IPS-18a (cell line): Measurements from ENCODE around the gene TEKT4.
A peak's percentile ranks its signal among the peaks of the same experiment; 100 is the strongest.
"Not testable (repeated sequence)": the region's sequence is repeated elsewhere in the genome, so short reads cannot be mapped to it uniquely, and the experiment has no call there.

Experiments
- H3K27ac ChIP-seq: one replicate; pipeline ENCODE4 v1.5.1; 2013; ENCODE audit warnings: low read length
- H3K27me3 ChIP-seq: one replicate; pipeline ENCODE4 v1.6.1; 2013; ENCODE audit warnings: mild to moderate bottlenecking, low read length; ENCODE audit not compliant: control insufficient read depth, insufficient read depth
- H3K36me3 ChIP-seq: one replicate; pipeline ENCODE4 v1.6.1; 2013; ENCODE audit warnings: low read depth, low read length; ENCODE audit not compliant: control insufficient read depth
- H3K4me1 ChIP-seq: one replicate; pipeline ENCODE4 v1.6.1; 2013; ENCODE audit warnings: low read depth, low read length; ENCODE audit not compliant: control insufficient read depth
- H3K4me3 ChIP-seq: one replicate; pipeline ENCODE4 v1.5.1; 2013; ENCODE audit warnings: low read length
- H3K9ac ChIP-seq: one replicate; pipeline ENCODE4 v1.6.1; 2013; ENCODE audit warnings: mild to moderate bottlenecking, low read length, moderate library complexity
- H3K9me3 ChIP-seq: one replicate; pipeline ENCODE4 v1.6.1; 2013; ENCODE audit warnings: low read depth, low read length; ENCODE audit not compliant: control insufficient read depth

The TEKT4 gene

GRCh38 chr2:94871226-94872087, at the start of gene TEKT4:
Gene TEKT4 (plus strand): TSS chr2:94871430. CDS start chr2:94871580, 150 bp downstream.
- peaks cover 34% of the 10 kb centered on the region for H3K27me3 ChIP-seq
- H3K9me3 ChIP-seq, result no peaks in the 10 kb centered on the region
- H3K27ac ChIP-seq, result no peak within 1 kb of the TSS
- H3K36me3 ChIP-seq, result no peaks in the 10 kb centered on the region
- peak within 1 kb of the TSS; percentile 48 for H3K4me3 ChIP-seq
- no peak within 1 kb of the TSS for H3K9ac ChIP-seq
- H3K4me1 ChIP-seq, result no peaks in the 10 kb centered on the region

GRCh38 chr2:94839224-94839623, 32.0 kb upstream of the TEKT4 start:
- not testable (repeated sequence) for H3K36me3 ChIP-seq, H3K4me1 ChIP-seq, H3K9ac ChIP-seq, H3K27me3 ChIP-seq, H3K4me3 ChIP-seq, H3K27ac ChIP-seq, H3K9me3 ChIP-seq

DNA sequence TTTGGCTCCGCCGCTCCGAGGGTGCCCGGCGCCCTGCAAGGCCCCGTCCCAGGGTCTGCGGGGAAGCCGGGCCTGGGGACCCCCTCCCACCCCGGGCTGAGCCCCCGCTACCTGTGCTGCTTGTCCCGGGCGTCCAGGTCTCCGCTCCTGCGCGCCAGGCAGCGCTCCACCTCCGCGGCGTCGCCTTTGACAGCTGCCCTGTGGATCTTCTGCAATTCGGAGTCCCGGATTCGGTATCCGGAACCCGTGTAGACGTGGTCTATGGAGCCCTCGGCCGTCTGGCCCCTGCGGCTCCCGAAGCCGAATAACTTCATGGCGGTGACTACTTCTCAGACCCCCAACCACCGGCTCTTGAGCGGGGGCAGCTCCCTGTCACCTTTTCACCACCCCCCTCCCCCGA, 14.4 kb upstream of the TEKT4 start:
- H3K4me1 ChIP-seq, H3K9me3 ChIP-seq, H3K36me3 ChIP-seq, H3K27ac ChIP-seq, H3K9ac ChIP-seq: not testable (repeated sequence)
- Histone ChIP-seq H3K4me3 (peak overlapping the region; percentile 24), H3K27me3 (peaks cover 43% of the 10 kb centered on the region)

DNA sequence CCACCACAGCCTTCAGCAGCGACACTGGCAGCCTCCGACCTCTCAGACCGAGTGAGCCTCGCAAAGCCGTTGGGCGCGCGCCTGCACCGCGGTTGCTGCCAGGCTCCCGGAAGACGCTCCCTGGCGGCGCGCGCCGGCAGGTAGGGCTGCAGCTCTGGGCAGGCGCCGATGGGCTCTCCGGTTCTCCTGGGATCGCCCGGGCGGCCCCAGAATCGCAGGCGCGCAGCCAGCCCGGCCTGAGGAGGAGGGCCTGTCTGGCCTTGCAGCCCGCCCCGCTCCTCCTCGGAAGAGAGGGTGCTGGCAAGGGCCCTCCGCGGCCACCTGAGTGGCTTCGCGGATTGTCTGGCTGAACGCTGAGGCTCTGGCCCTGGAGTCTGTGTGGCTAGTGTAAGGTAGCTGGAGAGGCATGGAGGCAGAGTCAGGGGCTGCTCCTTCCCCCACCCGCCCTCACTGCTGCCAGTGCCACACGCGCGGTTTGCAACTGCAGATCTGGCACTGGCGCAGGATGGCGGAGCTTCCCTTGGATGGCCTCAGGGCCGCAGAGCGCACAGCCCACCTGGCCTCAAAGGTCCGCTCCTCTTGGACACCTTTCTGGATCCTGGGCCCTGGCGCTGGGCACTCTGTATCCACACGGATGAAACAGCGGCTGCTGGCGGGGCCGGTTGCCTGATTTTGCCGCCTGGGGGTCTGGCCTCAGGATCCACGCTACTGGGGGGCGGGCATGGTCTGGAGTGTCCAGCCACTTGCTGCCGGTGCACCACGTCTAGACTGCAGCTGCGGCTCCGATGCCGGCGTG, 13.7 kb upstream of the TEKT4 start:
- H3K27ac ChIP-seq, H3K36me3 ChIP-seq, H3K4me1 ChIP-seq, H3K9ac ChIP-seq, H3K9me3 ChIP-seq: not testable (repeated sequence)
- Histone ChIP-seq H3K27me3 (peaks cover 50% of the 10 kb centered on the region), H3K4me3 (peak overlapping the region; percentile 24)

DNA sequence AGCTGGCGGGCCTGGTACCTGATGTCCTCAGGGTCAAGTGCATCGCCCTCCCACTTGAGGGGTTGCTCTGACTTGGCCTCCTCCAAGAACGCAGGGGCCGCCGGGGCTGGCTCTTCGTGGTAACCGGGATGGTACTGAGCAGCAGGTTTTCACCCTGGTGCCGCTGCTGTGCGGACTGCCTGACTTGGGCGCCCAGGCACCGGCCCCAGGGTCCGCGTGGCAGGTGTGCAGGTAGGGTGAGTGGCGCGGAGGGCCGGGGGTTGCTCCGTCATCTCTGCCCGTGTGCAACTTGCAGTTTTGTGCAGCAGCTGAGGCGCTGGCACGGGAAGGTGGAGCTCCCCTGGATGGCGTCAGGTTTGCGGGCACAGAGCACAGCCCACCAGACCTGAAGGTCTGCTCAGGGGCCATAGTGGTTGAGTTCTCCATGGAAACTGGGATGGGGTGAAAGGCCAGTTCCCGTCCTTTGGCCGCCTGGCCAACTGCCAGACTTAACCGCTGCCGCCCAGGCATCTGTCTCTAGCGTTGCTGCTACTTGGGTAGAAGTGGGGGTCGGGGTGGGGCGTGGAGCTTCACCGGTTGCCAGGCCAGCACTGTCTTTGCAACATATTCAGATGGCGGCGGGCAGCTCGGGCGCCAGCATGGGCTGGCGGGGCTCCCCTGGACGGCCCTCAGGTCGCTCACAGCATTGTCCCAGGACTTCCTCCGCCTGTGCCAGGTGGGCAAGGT, 12.9 kb upstream of the TEKT4 start:
- H3K9me3 ChIP-seq, H3K4me1 ChIP-seq, H3K4me3 ChIP-seq, H3K9ac ChIP-seq, H3K27ac ChIP-seq, H3K36me3 ChIP-seq: not testable (repeated sequence)
- peaks cover 57% of the 10 kb centered on the region for H3K27me3 ChIP-seq

- Histone ChIP-seq H3K36me3 (no peaks in the 10 kb centered on the region), H3K27ac (no peak overlapping the region), H3K4me3 (peak overlapping the region; percentile 57), H3K27me3 (peaks cover 76% of the 10 kb centered on the region), H3K9me3 (no peaks in the 10 kb centered on the region), H3K4me1 (no peaks in the 10 kb centered on the region), H3K9ac (no peak overlapping the region)
These were observed 9.7 kb upstream of the TEKT4 start for GRCh38 chr2:94861308-94862152.

DNA sequence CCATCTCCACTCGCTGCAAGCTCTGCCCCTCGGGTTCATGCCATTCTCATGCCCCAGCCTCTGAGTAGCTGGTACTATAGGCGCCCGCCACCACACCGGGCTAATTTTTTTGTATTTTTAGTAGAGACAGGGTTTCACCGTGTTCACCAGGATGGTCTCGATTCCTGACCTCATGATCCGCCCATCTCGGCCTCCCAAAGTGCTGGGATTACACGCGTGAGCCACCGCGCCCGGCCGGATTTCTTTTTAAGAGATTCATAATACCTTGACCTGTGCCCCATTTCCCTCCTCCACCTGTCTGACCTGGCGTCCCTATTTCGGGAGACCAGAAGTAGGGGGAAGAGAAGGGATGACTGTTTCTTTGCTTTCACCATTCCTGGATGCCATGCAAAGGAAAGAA, 8.3 kb upstream of the TEKT4 start:
- not testable (repeated sequence) for H3K9ac ChIP-seq

GRCh38 chr2:94869131-94869530, 2.1 kb upstream of the TEKT4 start:
- Histone ChIP-seq H3K36me3 (no peaks in the 10 kb centered on the region), H3K27me3 (peaks cover 48% of the 10 kb centered on the region), H3K4me1 (no peaks in the 10 kb centered on the region), H3K4me3 (no peak overlapping the region), H3K9me3 (no peaks in the 10 kb centered on the region), H3K9ac (no peak overlapping the region), H3K27ac (no peak overlapping the region)

More for the DNA sequence above, 8.3 kb upstream of the TEKT4 start:
- H3K27me3 ChIP-seq, result peaks cover 63% of the 10 kb centered on the region
- H3K36me3 ChIP-seq, H3K27ac ChIP-seq, H3K4me1 ChIP-seq, H3K9me3 ChIP-seq, H3K4me3 ChIP-seq: not testable (repeated sequence)

DNA sequence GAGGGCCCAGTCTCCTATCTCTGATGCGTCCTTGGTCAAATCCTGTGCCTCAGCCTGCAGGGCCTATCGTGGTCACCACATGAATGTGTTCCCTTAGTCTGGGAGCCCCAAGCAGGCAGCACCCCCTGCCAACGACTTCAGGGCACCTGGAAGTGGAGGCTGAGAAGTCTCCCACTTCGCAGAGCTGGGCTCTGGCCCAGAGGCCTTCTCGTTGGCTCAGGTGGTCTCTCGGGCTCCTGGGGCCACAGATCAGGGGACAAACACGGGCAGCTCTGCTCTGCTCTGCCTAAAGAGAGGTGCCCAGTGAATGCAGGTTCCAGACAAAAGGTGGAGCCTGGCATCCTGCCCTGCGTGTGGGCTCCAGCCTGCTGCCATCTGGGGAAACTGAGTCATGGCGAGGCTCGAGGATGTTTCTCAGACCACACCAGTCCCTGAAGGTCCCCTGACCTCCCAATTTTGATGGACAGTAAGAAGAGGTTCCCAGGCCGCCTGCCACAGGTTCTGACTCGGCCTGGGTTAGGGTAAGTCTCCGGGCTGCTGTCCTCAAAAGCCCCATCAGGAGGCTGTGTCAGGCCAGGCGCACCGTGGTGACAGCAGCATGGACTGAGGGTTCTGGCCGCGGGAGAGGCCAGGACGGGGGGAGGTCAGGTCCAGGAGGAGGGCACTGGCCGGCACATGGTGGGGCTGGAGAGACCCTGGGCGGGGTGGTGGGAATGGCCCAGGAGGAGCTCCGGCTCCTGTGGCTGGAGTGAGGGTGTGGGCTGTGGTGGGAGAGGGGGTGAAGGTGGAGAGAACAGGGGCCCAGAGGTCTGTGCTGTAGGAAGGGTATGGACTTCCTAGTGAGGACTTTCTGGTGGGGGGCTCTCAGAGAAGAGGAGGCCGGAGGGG, 1.4 kb upstream of the TEKT4 start:
- Histone ChIP-seq H3K27ac (no peak overlapping the region), H3K27me3 (peaks cover 41% of the 10 kb centered on the region), H3K36me3 (no peaks in the 10 kb centered on the region), H3K9me3 (no peaks in the 10 kb centered on the region), H3K9ac (no peak overlapping the region), H3K4me3 (no peak overlapping the region), H3K4me1 (no peaks in the 10 kb centered on the region)

DNA sequence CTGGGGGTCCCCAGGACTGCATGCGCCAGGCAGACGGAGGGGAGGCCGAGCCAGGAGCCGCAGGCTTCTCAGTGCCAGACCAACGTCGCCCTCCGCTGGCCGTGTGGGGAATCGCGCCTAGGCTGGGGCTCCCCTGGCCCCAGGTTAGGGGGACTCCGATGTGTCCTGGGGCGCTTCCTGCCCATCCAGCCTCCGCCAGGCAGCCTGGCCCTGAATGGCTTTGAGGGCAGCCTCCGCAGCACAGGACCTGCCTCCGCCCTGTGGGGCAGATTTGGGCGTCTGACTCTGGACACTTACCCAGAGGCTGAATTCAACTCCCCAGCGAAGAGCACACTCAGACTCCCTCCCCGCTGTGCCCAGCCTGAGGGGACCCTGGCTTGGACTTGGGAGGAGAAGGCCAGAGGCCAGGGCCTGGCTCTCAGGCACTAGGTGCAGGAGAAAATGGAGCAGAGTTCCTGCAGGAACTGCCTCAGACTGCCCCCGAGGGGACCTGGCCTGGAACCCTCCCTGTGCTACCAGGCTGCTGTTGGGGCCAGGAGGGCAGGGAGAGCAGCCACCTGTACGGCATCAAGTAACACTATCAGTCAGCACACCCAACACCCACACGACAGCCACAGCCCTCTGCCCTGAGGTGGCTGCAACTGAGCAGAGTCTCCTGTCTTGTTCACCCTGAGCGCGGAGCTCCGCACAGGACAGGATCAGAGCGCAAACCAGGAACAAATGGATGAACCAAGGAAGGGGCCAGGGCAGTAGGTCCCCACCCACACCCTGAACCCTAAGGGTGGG, 597 bp upstream of the TEKT4 start:
- no peaks in the 10 kb centered on the region for H3K4me1 ChIP-seq
- no peak overlapping the region for H3K27ac ChIP-seq
- peaks cover 34% of the 10 kb centered on the region for H3K27me3 ChIP-seq
- peak overlapping the region; percentile 48 for H3K4me3 ChIP-seq
- no peaks in the 10 kb centered on the region for H3K9me3 ChIP-seq
- no peak overlapping the region for H3K9ac ChIP-seq
- H3K36me3 ChIP-seq, result no peaks in the 10 kb centered on the region
